Skeletal muscle tissue (tissue), 4 donors: ENCODE measurements around the gene CERK. TPM values are rescaled to one million over a fixed set of nuclear protein-coding genes. Genes with fewer than 3 reads are reported as not detected.
"Not testable (repeated sequence)": the region's sequence is repeated elsewhere in the genome, so short reads cannot be mapped to it uniquely, and the experiment has no call there.

ENCODE experiments used
- H3K27ac ChIP-seq: one replicate; pipeline ENCODE4 v1.7.0; 2013; ENCODE audit warnings: mild to moderate bottlenecking, low read depth, low read length, inconsistent platforms
- H3K27me3 ChIP-seq, 3 donors: one replicate each; pipeline ENCODE4 v1.7.0; 2013; ENCODE audit warnings: low read length in 3 of 3; ENCODE audit not compliant: control insufficient read depth in 3 of 3, insufficient read depth in 3 of 3
- H3K36me3 ChIP-seq, 3 donors: one replicate each; pipeline ENCODE4 v1.7.0; 2013; ENCODE audit warnings: low read length in 3 of 3; ENCODE audit not compliant: control insufficient read depth in 3 of 3, insufficient read depth in 3 of 3
- H3K4me1 ChIP-seq, 3 donors: one replicate each; pipeline ENCODE4 v1.7.0; 2013; ENCODE audit warnings: low read length in 3 of 3, mild to moderate bottlenecking in 3 of 3; ENCODE audit not compliant: control insufficient read depth in 3 of 3, insufficient read depth in 3 of 3
- H3K4me3 ChIP-seq, 3 donors: one replicate each; pipeline ENCODE4 v1.7.0; 2013; ENCODE audit warnings: low read length in 3 of 3
- H3K9ac ChIP-seq, 3 donors: one replicate each; pipeline ENCODE4 v1.7.0; 2013; ENCODE audit warnings: low read length in 3 of 3, mild to moderate bottlenecking in 3 of 3, moderate library complexity in 2 of 3, low read depth in 1 of 3
- H3K9me3 ChIP-seq, 3 donors: one replicate each; pipeline ENCODE4 v1.7.0; 2013; ENCODE audit warnings: low read length in 3 of 3; ENCODE audit not compliant: control insufficient read depth in 3 of 3
- total RNA-seq: library from RNA; depleted of rRNA; stranded (reverse); fragments of >200 nt; gene quantifications from one replicate; pipeline ENCODE4 v1.2.3, GENCODE V29; 2014
- donor health status: Osteomylitis.

Gene CERK
- total RNA-seq, 1 donor from 2014 or later = 18.3 TPM

DNA sequence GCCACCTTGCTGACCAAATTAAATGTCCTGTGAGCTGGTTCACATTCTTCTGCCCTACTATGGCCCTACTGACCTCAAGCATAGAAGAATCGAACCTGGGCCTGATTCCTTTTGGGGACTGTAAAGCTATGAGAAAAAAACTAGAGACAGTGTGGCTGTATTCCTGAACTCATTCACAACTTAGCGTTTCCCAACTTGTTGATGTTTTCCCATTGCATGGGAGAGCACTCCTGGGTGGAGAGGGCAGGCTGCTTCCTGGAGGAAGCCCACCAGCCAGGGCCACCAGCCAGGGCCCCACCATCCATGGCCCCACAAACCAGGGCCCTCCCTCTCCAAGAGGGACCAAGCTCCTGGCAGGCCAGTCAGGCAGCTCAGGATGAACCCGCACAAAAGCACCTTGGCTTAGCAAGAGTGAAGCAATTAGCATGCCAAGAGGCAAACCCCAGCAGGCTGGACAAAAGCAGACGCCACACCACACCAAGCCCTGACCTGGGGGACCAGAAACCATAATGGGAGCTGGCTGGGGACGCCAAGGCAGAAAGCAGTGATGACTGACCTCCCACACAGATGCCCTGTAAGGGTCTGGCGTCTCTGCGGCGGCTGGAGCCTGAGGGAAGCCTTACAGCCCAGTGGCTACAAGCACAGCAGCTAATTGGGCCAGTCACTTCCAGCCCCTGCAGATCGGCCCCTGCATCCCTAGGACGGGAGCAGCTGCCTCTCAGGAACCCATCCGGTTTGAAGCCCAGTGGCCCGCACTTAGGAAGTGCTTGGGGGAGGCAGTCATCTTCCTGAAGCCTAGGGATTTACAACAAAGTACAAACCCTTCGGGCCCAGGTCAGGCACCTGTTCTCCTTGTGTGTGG lies 2.1 kb downstream of the CERK start:
- Histone ChIP-seq H3K4me3 (peak overlapping the region in 2 of 3 donors; percentile 52 to 65), H3K27ac (peak overlapping the region; percentile 37), H3K9ac (peak overlapping the region; percentile 54 to 87 (median 64)), H3K9me3 (no peaks in the 10 kb centered on the region), H3K27me3 (no peaks in the 10 kb centered on the region), H3K4me1 (peaks cover 68 to 72% (median 71%) of the 10 kb centered on the region in 3 donors), H3K36me3 (peaks cover 0 to 6% (median 2%) of the 10 kb centered on the region in 3 donors)

DNA sequence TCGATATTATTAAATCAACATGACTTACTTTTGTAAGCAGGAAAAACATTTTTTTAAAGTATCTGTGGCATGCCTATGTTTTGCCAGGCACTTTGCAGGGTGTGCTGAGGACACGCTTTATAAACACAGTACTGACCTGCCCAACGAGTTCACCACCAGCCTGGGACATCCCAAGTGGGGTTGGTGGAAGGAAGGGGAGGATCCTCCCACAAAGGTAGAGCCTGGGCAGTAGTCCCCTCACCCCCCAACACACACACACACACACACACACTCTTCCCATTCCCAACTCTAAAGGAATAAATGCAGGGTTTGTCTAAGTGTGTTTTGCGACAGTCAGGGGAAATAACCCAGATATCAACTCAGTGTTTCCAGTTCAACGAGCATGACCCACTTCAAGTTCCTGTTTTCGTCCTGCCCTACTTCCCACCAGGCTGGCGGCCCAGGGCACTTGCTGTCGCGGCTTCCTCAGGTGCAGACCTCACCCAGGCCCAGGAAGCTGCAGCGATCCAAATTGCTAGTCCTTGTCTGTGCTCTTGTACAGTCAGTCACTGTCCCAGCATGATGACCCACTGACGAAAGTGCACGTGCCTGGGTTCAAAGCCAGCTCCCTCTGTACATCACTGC lies 3.1 kb downstream of the CERK start:
- no peaks in the 10 kb centered on the region for H3K9me3 ChIP-seq
- H3K9ac ChIP-seq = peak overlapping the region in 1 of 3 donors; percentile 87
- peaks cover 0 to 6% (median 2%) of the 10 kb centered on the region in 3 donors for H3K36me3 ChIP-seq
- peak overlapping the region; percentile 21 to 45 (median 31) for H3K4me3 ChIP-seq
- H3K27ac ChIP-seq = peak overlapping the region; percentile 29
- H3K4me1 ChIP-seq = peaks cover 58 to 71% (median 70%) of the 10 kb centered on the region in 3 donors
- H3K27me3 ChIP-seq = no peaks in the 10 kb centered on the region

DNA sequence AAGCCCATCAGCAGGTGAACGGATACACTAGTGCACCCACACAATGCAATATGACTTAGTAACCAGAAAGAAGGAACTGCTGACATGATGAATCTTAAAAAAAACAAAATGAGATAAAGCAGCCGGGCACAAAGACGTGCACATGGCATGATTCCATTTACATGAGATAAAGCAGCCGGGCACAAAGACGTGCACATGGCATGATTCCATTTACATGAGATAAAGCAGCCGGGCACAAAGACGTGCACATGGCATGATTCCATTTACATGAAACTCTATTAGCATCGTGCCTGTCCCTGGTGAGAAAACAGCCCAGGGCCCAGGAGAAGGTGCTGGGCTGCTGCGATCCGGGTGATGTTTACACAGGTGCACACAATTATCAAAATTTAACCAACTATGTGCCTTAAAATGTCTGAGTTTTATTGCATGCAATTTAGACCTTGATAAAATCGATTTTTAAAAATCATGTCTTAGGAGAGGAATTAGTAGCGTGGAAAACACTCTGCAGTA lies 3.8 kb downstream of the CERK start:
- H3K9ac ChIP-seq, H3K27me3 ChIP-seq, H3K9me3 ChIP-seq, H3K36me3 ChIP-seq, H3K4me3 ChIP-seq, H3K27ac ChIP-seq: not testable (repeated sequence)
- H3K4me1 ChIP-seq = peaks cover 52 to 64% (median 64%) of the 10 kb centered on the region in 3 donors

DNA sequence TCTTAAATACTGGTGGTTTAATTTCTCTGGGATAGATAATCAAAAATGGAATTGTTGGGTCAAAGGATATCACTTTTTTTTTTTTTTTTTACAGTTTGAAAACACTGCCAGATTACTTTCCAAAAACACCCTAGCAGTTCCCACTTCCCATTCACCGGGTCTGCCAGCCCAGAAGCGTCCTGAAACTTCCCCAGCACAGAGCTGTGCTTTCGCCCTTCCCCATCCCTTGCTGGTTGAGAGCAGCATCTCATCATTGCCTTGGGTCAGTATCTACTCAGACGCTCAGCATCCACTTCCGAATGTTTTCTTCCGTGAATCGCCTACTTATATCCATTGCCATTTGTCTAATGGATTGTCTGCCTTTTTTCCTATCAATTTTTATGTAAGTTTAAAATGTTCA lies 5.5 kb downstream of the CERK start:
- no peak overlapping the region for H3K4me3 ChIP-seq
- H3K27me3 ChIP-seq = no peaks in the 10 kb centered on the region
- H3K9me3 ChIP-seq = no peaks in the 10 kb centered on the region
- peaks cover 0 to 6% (median 2%) of the 10 kb centered on the region in 3 donors for H3K36me3 ChIP-seq
- H3K27ac ChIP-seq = no peak overlapping the region
- peaks cover 51 to 69% (median 66%) of the 10 kb centered on the region in 3 donors for H3K4me1 ChIP-seq
- no peak overlapping the region for H3K9ac ChIP-seq

DNA sequence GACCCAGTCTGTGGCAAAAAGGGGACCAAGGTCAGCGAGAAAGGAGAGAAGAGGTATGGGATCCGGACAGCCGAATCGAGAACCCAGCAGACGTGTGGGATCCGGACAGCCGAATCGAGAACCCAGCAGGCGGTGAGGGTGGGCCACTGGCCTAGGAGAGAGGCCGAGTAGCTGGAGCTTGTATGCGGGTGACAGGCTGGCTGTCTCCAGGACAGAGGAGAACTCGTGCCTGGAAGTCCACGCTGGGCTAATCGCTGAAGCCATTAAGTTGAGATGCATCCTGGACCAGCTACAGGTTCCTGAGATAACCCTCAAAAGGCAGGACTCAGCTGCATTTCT lies 6.0 kb downstream of the CERK start:
- peak overlapping the region in 1 of 3 donors; percentile 71 for H3K9ac ChIP-seq
- no peak overlapping the region for H3K4me3 ChIP-seq
- H3K9me3 ChIP-seq = no peaks in the 10 kb centered on the region
- peaks cover 46 to 66% (median 62%) of the 10 kb centered on the region in 3 donors for H3K4me1 ChIP-seq
- H3K27ac ChIP-seq = peak overlapping the region; percentile 39
- no peaks in the 10 kb centered on the region for H3K27me3 ChIP-seq
- H3K36me3 ChIP-seq = peaks cover 0 to 6% (median 2%) of the 10 kb centered on the region in 3 donors

DNA sequence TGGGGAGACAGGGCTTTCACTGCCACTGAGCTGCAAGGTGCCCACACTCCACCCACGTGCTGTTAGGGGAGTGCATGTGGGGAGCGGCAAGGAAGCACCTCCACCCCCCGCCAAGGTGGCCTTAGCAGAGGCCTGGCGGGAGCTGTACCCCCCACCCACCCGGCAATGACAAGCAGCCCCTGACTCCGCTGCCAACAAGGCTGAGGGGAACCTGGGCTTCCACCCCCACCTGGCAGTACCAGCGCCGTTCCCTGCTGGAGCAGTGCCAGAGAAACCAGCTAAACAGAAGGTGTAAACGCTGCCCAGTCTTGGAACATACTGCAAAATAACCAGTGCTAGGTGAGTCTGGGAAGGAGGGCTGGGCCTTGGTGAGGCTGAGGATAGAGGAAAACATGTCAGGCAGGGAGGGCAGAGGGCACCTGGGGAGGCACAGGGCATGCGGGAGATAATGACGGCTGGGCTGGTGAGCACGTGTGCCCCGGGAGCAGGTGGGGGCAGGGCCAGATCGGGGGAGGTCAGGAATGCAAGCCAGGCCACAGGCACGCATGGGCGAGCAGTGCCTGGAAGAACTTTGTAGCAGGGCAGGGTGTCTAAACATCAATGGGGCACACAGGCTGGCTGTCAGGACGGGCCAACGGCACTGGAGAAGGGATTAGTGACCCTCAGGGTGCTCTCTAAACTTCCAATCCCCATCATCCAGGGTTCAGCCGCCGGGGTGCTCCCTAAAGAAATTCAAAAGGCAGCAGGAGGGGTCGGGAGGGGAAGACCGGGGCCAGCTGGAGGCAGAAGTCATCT lies 6.6 kb downstream of the CERK start:
- Histone ChIP-seq H3K4me1 (peaks cover 40 to 60% (median 56%) of the 10 kb centered on the region in 3 donors), H3K27me3 (no peaks in the 10 kb centered on the region), H3K27ac (peak overlapping the region; percentile 69), H3K36me3 (peaks cover 0 to 6% (median 2%) of the 10 kb centered on the region in 3 donors), H3K4me3 (peak overlapping the region in 1 of 3 donors; percentile 35), H3K9me3 (no peaks in the 10 kb centered on the region), H3K9ac (peak overlapping the region in 1 of 3 donors; percentile 71)

GRCh38 chr22:46730568-46731245 lies 7.3 kb downstream of the CERK start:
- no peak overlapping the region for H3K4me3 ChIP-seq
- H3K27me3 ChIP-seq = no peaks in the 10 kb centered on the region
- peaks cover 33 to 60% (median 53%) of the 10 kb centered on the region in 3 donors for H3K4me1 ChIP-seq
- peak overlapping the region; percentile 69 for H3K27ac ChIP-seq
- H3K9ac ChIP-seq = peak overlapping the region in 1 of 3 donors; percentile 71
- H3K36me3 ChIP-seq = peaks cover 0 to 6% (median 2%) of the 10 kb centered on the region in 3 donors
- H3K9me3 ChIP-seq = no peaks in the 10 kb centered on the region

DNA sequence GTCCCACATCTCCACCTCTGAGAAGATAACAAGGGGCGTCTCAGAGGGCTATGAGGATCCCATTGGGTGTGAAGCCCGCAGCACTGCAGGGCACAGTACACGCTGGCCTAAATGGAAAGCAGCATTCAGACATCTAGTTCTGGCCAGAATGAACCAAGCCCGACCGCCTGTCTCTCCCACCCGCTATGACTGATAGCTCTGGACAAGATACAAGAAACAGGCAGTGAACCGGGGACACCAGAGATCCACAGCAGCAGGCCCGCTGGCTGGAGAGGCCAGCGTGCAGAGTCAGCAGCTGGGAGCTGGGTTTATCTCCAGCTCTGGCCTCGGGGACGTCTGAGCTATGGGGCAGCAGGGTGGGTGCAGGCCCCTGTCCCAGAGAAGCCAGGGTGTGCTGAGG lies 9.6 kb downstream of the CERK start:
- Histone ChIP-seq H3K36me3 (peaks cover 0 to 4% (median 4%) of the 10 kb centered on the region in 3 donors), H3K27me3 (no peaks in the 10 kb centered on the region), H3K4me3 (no peak overlapping the region), H3K27ac (no peak overlapping the region), H3K4me1 (peaks cover 18 to 43% (median 41%) of the 10 kb centered on the region in 3 donors), H3K9me3 (no peaks in the 10 kb centered on the region), H3K9ac (peak overlapping the region in 1 of 3 donors; percentile 25)

DNA sequence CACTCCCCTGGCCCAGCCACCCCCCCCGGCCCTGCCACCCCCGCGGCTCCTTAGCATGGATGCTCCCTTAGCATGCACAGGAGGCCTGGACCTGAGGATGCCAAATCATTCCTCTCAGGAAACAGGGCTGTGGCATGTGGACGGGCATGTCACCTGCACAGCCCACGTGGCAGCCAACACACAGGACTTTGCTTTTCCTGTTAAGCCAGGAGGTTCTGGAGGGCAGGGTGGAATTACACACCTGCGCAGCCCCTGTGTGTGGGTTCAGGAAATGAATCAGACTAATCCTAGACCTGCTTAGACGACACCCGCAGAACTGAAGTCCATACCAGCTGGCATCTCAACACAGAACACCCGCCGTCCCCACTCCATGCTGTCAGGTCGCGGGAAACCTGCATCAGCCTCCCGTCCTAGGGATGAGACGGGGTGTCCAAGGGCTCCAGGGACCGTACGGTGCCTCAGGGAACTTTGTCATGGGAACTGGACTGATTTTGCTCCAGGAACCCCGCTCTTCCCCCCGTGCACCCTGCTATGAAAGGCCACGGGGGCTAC lies 10.2 kb downstream of the CERK start:
- Histone ChIP-seq H3K4me3 (no peak overlapping the region), H3K36me3 (peaks cover 2 to 4% (median 4%) of the 10 kb centered on the region in 3 donors), H3K27me3 (no peaks in the 10 kb centered on the region), H3K27ac (no peak overlapping the region), H3K9me3 (no peaks in the 10 kb centered on the region), H3K4me1 (peaks cover 18 to 43% (median 41%) of the 10 kb centered on the region in 3 donors), H3K9ac (no peak overlapping the region)
